Stimulated activated CD4-positive, alpha-beta T cell treated with anti-CD3 and anti-CD28 coated beads, Interleukin-2, amount 100 ng/mL, for 4 hours (primary cell): ENCODE measurements around the gene ATP9B.

Experiments used
- DNase-seq: peaks from one replicate; pipeline ENCODE4 v3.0.0-alpha.2; 2020; ENCODE audit warnings: low read depth

Gene ATP9B, protein sequence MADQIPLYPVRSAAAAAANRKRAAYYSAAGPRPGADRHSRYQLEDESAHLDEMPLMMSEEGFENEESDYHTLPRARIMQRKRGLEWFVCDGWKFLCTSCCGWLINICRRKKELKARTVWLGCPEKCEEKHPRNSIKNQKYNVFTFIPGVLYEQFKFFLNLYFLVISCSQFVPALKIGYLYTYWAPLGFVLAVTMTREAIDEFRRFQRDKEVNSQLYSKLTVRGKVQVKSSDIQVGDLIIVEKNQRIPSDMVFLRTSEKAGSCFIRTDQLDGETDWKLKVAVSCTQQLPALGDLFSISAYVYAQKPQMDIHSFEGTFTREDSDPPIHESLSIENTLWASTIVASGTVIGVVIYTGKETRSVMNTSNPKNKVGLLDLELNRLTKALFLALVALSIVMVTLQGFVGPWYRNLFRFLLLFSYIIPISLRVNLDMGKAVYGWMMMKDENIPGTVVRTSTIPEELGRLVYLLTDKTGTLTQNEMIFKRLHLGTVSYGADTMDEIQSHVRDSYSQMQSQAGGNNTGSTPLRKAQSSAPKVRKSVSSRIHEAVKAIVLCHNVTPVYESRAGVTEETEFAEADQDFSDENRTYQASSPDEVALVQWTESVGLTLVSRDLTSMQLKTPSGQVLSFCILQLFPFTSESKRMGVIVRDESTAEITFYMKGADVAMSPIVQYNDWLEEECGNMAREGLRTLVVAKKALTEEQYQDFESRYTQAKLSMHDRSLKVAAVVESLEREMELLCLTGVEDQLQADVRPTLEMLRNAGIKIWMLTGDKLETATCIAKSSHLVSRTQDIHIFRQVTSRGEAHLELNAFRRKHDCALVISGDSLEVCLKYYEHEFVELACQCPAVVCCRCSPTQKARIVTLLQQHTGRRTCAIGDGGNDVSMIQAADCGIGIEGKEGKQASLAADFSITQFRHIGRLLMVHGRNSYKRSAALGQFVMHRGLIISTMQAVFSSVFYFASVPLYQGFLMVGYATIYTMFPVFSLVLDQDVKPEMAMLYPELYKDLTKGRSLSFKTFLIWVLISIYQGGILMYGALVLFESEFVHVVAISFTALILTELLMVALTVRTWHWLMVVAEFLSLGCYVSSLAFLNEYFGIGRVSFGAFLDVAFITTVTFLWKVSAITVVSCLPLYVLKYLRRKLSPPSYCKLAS

DNA sequence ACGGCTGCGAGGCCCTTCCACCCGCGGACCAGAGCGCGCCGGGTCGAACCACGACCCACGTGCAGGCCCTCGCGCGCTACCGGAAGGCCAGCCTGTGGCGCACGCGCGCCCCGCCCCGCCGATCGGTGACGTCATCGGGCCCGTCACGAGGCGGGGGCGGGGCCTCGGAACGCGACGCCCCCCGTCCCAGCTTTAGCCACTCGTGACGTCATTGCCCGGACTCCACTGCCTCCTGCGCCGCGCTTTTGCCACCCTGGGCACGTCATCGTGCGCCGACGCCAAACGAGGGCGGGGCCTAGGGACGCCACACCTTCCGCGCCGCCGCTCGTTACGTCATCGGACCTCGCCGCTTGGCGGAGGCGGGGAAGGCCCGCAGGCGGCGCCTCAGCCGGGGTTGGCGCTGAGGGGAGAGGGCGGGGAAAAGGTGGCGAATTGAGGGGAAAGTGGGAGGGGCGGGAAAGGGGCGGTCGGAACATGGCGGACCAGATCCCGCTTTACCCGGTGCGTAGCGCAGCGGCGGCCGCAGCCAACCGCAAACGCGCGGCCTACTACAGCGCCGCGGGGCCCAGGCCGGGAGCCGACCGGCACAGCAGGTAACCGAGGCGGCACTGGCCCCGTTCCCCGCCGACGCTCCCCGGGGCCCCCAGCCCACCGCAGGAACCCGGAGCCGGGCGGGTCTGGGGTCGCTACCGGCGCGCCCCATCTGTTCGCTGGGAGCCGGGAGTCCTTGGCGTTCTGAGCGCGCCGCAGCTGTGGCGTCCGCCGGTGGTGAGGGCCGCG is at the start of gene ATP9B:
Gene ATP9B, plus strand, starts transcription at position 458 of the 780 bp plus-strand sequence. Its CDS starts 17 bp downstream, at position 475.
- DNase-seq: peak; percentile 98

DNA sequence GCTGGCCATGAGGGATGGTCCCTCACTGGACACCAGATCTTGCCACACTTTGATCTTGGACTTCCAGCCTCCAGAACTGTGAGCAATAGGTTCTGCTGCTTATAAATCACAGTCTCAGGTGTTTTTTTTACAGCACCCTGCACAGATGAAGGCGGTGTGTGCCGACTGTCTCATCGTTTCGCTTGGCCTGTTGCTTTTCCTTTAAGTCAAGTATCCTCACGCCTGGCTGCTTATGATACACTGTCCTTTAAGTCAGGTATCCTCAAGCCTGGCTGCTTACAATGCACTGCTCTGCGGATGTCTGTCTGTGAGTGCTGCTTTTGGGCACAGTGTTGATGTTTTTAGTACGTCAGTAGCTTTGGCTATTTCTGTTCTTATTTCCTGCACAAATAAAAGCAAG is 49.3 kb upstream of the ATP9B start:
- no peak for DNase-seq

DNA sequence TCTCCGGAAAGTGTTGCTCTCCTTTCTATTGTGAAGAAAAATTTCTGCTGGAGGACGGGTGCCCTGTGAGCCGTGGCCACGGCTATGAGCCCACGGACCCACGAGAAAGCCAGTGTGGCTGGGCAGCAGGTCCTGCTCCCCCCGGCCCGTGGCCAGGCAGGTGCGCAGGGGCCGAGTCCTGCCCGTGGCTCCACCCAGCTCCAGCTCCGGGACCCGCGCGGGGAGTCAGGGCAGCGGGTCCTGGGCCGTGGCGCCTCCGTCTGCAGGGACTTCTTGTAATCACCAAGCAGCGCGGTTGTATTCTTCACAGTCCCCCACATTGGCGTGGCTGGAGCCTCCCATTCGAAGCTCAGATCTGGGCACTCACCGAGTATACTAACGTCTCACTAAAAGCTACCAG is 46.6 kb upstream of the ATP9B start:
- no peak for DNase-seq

DNA sequence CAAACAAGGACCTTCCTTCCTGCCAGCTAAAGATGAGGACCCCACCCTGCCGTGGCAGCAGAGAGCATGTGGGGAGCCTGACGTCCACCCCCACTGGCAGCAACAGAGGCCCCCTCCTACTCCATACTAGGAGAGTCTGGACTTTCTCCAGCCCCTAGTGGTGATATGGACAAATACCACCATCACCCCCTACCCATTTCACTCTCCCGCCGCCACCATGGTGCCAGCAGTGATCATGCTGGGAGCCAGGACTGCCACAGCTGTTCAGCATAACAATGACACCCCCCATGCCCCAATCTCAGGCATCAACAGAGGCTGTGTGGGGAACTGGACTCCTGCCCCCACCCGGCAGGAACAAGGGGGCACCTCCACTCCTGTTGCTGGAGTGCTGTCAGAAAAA is 42.7 kb upstream of the ATP9B start:
- DNase-seq: no peak

DNA sequence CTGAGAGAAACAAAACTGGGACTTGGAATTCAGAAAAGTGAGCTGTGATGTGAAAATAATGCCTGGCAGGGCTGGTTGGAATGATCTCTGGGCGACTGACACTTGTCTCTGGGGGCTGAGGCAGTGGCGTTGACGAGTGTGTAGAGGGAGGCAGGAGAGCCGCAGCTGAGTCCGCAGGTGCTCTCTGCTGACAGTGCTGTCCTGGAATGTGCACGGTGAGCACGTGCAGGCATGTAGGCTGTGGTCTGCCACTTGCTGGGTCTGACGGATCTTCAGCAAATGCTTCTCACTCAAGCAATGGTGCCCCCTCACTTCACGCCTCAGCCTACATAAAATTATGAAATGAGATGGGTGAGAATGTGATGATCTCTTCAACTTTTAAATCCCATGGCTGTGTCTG is 38.5 kb upstream of the ATP9B start:
- DNase-seq: no peak

DNA sequence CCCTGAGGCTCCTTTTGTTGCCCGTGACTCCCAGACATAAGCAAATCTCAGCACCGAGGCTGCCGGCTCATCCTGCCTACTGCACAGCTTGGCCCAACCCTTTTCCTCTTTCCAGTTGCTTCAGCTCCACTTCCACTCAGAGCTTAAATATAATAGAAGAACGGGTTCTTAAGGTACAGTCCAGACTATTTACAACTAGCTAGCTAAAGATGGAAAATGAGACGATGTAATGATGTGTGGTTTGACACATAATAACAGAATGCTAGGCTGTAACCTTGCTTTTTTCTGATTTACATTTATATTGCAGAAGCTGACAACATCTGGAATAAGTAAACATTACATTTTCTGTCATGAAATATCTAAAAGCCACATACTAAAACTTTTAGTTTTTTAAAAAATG is 26.9 kb upstream of the ATP9B start:
- DNase-seq: no peak

DNA sequence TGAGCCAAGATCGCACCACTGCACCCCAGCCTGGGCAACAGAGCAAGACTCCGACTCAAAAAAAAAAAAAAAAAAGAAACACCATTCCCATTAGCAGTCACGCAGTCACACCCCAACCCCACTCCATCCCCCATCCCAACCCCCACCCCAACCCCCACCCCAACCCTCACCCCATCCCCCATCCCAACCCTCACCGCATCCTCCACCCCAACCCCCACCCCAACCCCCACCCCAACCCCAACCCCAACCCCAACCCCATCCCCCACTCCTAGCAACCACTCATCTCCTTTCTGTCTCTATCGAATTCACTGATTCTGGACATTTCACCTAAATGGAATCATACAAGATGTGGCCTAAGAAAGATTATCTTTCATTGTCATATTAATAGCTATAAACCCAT is 25.9 kb upstream of the ATP9B start:
- no peak for DNase-seq

DNA sequence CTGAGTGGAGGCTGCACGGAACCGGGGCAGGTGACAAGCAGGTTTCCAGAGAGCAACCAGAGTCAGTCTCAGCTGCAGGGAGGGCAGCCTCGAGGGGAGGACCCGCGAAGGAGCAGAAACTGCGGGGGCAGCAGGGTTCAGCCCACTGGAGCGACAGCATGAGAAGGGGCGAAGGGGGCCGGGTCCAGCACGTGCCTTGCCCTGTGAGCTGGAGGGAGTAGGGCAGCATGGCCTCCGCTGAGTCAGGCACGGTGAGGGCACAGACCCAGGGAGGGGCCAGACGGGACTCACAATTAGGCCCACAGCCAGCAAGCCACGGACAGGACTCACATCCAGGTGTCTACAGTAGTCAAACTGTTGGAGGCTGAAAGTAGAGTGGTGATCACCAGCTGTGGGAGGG is 22.7 kb upstream of the ATP9B start:
- no peak for DNase-seq

DNA sequence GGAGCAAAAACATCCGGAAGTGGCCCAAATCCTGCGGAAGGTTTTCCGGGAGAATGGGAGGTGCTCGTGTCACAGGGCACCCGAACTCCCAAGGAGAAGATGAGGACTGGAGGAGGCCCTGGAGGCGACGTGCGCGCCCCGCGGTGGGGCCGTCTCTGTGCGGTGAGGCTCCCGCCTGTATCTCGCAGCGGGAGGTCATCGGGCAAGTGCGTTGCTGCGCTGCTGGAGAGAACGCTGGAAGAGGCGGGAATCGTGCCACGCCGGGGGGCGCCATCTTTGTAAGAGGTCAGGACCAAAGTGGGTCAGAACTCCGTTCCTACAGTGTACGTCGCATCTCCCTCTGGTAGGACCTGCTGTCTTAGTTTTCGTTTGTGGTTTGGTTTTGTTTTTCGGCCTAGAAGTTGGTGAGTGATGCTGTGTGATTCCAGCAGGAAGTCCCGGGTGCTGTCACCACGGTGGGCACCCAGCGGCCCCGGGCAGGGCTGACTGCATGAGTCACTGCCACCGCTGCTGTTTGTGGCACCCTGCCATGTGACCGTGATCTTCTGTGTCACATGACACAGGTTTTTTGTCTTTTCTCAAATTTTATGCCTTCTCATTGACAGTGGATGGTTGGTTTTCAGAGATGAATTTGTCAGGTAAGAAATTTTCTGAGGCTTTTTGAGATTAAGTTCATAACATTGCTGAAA is 21.5 kb upstream of the ATP9B start:
- DNase-seq: no peak

DNA sequence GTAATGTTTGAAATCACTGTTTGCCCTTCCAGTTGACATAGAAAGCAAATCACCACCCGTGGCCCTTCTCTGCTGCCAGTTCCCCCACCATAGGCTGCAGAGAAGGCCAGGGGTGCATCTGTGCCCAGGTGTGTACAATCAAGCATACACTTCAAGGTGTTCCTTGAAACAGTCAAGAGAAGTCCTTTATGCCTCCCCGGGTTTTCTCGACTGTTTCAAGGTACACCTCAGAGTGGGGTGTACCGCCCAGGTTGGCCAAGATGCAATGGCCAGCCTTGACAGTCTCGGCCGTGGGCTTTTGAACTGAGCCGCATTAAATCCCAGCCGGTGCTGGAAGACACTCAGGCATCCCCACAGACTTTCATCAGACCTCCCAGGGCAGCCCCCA is 21.0 kb upstream of the ATP9B start:
- DNase-seq: no peak

DNA sequence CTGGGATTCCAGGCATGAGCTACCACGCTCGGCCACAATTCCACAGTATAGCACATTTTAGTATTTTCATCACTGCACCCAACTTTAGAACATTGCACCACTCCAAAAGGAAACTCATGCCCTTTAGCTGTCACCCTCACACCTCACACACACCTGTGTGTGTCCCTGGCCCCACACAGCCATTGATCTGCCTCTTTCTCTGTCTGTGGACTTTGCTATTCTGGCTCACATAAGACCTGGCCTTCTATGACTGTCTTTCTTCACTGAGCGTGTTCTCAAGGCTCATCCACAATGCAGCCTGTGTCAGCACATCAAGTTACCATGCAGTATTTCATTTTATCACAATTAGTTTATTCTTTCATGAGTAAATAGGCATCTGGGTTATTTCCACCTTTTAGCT is 19.7 kb upstream of the ATP9B start:
- no peak for DNase-seq

DNA sequence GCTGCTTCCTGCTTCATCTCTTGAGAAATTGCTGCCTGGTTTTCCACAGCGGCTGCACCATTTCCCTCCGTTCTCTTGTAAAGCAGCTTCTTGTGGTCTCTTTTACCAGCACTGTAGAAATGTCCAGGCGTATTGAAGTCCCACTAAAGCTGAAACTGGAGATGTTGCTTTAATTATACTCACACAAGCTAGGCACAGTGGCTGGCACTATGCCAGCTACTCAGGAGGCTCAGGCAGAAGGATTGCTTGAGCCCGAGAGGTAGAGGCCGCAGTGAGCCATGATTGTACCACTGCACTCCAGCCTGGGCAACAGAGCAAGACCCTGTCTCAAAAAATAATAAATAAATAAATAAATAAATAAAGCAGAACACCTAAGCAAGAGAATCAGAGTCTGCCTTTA is 19.2 kb upstream of the ATP9B start:
- no peak for DNase-seq

DNA sequence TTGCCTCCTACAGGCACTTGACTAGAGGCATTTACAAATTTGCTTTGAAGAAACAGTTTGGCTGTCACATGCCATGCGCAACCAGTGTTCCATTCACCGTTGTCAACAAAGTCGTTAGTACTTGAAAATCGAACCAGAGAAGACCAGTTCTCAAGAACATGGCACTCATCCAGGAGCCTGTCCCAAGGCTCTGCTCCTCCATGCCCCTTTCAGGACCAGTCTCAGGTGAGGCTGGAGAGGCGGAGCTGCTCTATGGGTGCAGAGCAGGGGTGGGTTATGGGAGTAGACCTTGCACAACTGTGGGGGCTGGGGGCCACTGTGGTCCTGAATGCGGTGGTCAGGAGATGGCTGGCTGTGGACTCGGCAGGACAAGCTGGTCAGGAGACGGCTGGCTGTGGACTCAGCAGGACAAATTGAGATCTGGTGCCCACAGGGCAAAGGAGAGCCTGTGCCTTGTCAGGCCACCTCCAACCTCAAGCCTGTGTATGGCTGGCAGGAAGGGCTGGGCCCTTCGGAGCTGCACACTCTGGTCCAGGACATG is 12.3 kb upstream of the ATP9B start:
- DNase-seq: no peak

DNA sequence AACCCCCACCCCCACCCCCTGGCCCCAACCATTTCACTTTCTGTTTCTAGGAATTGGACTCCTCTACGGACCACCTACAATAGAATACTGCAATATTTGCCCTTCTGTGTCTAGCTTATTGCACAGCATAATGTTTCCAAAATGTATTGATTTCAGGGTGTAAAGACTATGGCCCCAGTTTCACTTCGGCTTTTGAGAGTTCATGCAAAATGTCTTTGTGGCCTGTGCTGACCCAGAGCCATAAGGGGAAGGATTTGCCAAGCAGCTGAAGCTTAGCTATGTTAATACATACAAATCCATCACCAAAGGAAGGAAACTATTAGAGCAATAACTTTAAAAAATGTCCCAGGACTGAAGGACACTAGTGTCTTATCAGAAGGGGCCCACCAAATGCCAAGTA is 11.2 kb upstream of the ATP9B start:
- no peak for DNase-seq

DNA sequence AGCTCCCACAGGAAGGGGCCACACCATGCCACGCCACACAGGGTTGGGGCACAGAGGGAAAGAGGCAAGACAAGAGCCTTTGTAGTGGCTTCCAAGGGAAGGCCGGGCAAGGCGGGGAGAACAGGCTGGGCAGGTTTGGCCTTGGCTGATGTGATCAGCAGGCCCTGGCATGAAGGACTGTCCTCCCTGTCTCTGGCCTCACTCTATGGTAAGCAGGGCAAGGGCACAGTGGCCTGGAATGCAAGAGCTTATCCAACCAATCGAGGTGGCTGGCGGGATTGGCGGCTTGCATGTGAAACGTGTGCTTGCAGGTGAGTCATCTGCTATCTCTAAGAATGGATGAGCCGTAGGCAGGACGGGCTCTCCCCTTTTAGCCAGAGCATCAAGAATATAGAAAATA is 6.4 kb upstream of the ATP9B start:
- DNase-seq: no peak

DNA sequence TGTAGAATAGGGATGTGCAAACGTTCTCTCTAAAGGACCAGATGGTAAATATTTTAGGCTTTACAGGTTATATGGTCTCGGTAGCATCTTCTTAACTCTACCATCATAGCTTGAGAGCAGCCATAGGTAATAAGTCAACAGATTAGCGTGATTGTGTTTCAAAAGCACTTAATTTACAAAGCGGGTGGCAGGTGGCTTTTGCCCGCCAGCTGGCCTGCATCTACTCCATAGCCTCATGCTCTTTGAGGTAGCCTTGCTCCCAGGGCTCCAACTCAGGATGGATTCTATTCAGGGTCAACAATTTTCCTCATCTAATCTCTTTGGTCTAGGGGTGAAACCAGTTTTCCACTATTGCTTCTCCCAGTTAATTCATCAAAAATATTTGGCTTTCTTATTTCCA is 5.0 kb upstream of the ATP9B start:
- no peak for DNase-seq

DNA sequence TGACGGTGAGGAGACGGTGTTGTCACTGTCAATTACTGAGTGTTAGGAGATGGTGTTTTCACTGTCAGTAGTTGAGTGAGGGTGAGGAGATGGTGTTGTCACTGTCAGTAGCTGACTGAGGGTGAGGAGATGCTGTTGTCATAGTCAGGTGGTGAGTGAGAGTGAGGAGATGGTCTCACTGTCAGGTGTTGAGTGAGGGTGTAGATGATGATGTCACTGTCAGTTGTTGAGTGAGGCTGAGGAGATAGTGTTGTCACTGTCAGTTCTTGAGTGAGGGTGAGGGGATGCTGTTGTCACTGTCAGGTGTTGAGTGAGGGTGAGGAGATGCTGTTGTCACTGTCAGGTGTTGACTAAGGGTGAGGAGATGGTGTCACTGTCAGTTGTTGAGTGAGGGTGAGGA is 3.4 kb upstream of the ATP9B start:
- DNase-seq: no peak

DNA sequence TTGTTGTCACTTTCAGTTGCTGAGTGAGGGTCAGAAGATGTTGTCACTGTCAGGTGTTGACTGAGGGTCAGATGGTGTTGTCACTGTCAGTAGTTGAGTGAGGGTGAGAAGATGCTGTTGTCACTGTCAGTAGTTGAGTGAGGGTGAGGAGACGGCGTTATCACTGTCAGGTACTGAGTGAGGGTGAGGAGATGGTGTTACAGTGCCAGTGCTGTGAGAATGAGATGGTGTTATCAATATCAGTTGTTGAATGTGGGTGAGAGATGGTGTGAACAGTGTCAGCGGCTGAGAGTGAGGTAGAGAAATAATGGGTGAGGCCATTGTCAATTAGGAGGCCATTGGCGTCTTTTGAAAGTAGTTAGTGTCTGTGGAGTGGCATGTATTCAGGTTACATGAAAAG is 1.6 kb upstream of the ATP9B start:
- no peak for DNase-seq

DNA sequence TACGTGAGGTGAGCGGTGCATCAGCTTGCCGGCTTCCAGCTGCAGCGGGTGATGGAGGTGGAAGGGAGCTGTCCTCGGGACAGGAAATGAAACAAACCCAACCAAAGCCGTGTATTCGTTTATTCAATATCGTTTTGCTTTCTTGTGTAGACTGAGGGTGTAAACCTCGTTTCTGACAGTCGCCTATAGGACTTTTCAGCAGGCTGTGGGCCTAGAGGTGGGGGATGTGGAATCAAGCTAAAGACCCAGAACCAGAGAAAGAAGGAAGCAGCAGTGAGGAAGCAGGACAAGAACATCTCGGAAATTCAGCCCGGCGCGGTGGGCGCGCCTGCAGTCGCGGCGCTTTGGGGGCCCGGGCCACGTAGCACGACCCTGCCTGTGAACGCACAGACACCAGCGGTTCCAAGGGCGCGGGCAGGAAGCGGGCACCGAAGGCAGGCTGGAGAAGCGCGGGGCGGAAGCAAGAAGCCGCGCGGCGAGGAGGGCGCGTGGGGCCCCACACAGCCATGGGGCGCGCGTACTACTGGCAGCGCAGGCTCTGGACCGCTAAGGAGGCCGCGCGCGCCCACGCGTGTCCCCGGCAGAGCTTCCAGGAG is 755 bp upstream of the ATP9B start:
- peak; percentile 9 for DNase-seq

DNA sequence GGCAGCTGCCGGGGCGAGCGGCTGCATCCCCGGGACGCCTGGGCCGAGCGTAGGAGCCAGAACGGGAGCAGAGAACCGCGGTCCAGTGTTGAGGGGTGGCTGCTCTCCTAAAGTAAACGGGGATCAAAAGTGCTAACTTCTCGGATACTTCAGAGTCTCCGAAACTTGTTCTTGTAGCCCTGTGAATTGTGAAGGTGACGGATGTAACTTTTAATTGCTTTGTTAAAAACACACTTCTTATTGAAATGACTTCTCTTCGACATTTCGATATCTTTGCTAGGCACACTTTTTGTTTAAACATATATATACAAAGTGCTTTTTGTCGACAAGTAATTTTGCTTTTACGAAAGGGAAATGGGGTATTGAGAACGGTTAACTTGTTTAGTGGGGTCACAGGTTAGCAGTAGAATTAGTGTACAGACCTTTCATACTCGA is 540 bp downstream of the ATP9B start:
- no peak for DNase-seq

DNA sequence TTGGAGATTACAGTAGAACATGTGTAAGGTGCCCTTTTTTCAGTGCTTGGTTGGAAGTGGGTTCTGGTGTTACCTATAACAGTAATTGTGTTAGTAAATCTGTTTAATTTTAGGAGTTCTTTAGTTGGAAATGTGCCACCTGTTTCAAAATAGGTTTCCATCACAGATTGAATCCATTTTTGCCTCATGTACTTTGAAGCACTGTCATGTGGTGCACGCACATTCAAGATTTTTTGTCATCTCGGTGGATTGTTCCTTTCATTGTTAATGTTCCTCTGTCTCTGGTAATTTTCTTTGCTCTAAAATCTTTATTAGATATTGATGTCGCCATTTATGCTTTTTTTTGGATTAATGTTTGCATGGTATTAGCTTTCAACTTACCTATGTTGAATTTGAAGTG is 1.3 kb downstream of the ATP9B start:
- no peak for DNase-seq
